COLO829 (cell line): ENCODE measurements around the gene DIPK1A.
A peak's percentile ranks its signal among the peaks of the same experiment; 100 is the strongest.
"Not testable (repeated sequence)": the region's sequence is repeated elsewhere in the genome, so short reads cannot be mapped to it uniquely, and the experiment has no call there.

Experiments used
- DNase-seq: peaks from one replicate; pipeline ENCODE4 v3.0.0; 2012; ENCODE audit warnings: low spot score

DIPK1A gene

GRCh38 chr1:92916899-92917298 lies 44.4 kb downstream of the DIPK1A start:
- DNase-seq, result no peak

GRCh38 chr1:92915547-92915946 lies 45.7 kb downstream of the DIPK1A start:
- no peak for DNase-seq

- no peak for DNase-seq
These were observed 48.0 kb downstream of the DIPK1A start for GRCh38 chr1:92913093-92913819.

- DNase-seq, result peak; percentile 11
These were observed 51.2 kb downstream of the DIPK1A start for GRCh38 chr1:92910081-92910480.

DNA sequence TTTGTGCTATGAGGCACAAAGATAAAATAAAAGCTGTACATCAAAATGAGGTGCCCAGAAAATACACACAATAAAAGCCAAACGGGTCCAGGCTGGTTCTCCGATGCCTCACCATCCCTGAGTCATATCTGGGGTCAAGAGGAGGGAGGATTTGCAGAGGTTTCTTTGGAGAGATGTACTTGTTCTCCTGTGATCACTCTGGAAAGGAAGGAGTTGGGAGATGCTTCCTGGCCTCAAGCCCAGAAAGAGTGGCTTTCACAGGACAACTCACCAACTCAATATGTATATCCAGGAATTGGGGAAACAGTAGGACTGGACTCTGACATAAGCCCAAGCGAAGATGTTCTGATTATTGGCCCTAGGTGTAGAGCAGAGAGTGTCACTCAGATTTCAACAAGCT lies 51.9 kb downstream of the DIPK1A start:
- peak; percentile 27 for DNase-seq

DNA sequence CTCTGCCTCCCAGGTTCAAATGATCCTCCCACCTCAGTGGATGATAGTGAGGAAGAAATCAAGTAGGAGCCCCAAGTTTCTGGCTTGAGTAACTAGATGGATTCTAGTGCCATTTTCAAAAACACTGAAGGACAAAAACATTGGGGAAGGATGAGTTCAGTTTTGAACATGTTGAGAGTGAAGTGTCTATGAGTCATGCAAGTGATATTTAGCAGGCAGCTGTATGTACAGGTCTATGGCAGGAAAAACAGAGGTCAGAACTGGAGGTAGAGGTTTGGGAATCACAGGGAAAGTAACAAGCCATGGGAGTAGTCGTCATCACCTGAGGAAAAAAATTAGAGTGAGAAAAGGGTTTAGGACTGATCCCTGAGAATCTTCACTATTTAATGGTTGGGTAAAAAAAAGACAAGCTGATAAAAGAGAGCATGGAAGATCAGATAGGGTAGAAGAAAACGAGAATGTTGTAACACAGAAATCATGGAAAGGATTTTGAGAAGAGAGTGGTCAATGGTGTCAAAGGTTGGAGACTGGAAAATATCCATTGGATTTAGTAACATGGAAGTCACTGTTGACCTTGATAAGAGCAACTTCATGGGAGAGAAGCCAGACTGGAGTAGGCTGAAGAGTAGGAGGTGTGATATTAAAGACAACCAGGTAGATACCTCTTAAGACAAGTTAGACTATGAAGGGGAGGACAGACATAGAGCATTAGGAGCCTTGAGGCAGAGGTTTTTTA lies 53.1 kb downstream of the DIPK1A start:
- DNase-seq, result no peak

- DNase-seq, result no peak
These were observed 57.5 kb downstream of the DIPK1A start for GRCh38 chr1:92903765-92904164.

GRCh38 chr1:92902406-92902744 lies 58.9 kb downstream of the DIPK1A start:
- DNase-seq, result no peak

DNA sequence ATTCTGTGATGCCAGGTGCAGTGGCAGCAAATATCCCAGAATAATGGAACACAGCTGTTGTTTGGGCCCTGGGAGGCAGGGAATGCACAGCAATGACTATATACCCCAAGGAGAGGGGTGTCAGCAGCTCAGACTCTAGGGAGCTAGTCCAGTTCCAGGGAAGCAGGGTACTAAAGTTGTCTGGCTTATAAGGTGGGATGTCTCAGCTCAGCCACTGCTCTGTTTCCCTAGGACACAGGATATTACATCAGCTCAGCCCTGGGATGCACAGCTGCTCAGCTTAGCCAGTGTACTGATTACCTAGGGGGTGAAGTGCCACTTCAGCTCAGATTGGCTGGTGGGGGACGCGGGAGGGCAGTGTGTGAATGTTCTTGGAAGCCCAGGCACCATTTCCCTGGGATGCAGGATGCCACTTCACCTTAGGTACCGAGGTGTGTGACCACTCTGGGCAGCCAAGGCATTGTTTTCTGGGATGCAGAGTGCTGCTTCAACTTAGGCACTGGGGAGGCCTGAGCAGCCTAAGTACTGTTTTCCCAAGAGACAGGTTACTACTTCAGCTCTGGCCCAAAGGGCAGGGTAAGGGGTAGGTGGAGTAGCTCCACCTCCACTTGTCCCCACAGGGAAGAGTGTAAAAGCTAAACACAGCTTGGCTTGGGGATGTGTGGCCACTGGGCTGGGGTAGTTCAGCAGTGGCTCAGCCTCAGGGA lies 59.4 kb downstream of the DIPK1A start:
- no peak for DNase-seq

GRCh38 chr1:92901126-92901525 lies 60.1 kb downstream of the DIPK1A start:
- no peak for DNase-seq

DNA sequence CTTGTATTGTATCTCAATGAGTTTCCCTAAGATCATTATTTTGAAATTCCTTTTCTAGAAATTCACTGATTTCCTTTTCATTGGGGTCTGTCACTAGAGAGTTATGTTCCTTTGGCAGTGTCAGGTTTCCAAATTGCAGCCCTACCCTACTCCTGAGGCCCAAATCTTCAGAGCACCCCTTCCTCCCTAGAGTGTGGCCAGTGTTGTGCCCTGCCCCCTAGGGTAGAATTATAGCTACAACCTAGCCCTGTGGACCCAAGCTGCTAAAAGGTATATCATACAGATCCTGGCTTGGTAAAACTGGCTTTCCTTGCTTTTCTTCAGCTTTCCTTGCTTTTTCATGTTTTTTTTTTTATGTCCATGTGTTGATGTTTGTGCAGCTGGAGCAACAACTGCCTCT lies 60.7 kb downstream of the DIPK1A start:
- DNase-seq, result no peak

DNA sequence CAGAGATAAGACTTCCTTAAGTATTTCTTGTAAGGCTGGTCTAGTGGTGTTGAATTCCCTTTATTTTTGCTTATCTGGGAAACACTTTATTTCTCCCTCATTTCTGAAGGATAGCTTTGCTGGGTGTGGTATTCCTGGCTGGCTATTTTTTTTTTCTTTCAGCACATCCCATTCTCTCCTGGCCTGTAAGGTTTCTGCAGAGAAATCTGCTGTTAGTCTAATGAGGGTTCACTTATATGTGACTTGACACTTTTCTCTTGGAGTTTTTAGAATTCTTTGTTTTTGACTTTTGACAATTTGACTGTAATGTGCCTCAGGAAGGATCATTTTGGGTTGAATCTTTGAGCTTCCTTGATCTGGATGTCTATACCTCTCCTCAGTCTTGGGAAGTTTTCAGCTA lies 61.5 kb downstream of the DIPK1A start:
- DNase-seq, result no peak

GRCh38 chr1:92898053-92898452 lies 63.2 kb downstream of the DIPK1A start:
- not testable (repeated sequence) for DNase-seq

GRCh38 chr1:92887465-92887864 lies 73.8 kb downstream of the DIPK1A start:
- DNase-seq, result no peak

DNA sequence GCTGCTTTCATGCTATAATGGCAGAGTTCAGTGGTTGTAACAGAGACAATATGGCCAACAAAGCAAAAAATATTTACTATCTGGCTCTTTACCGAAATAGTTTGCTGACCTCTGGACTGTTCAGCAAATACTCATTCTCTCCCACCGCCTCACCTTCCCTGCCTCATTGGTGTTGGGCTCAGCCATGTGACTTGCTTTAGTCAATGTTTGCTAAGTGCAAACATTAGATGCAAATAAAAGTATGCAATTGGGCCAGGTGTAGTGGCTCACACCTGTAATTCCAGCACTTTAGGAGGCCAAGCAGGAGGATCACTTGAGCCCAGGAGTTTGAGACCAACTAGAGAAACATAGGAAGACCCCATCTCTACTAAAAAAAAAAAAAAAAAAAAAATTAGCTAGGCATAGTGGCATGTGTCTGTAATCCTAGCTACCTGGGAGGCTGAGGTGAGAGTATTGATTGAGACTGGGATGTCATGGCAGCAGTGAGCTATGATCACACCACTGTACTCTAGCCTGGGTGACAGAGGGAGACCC lies 74.3 kb downstream of the DIPK1A start:
- DNase-seq, result no peak

DNA sequence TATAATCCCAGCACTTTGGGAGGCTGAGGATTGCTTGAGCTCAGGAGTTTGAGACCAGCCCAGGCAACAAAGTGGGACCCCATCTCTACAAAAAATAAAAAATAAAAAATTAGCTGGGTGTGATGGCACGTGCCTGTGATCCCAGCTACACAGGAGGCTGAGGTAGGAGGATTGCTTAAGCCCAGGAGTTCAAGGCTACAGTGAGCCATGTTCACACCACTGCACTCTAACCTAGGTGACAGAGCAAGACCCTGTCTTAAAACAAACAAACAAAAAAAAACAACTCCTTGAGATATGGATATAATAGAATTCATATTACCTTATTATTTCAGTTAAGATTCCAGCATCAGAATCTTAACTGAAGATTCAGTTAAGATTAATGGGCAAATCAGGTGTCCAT lies 77.1 kb downstream of the DIPK1A start:
- no peak for DNase-seq

- DNase-seq, result no peak
These were observed 78.0 kb downstream of the DIPK1A start for GRCh38 chr1:92883297-92883696.

- DNase-seq, result peak; percentile 28
These were observed 78.4 kb downstream of the DIPK1A start for GRCh38 chr1:92882819-92883218.

DNA sequence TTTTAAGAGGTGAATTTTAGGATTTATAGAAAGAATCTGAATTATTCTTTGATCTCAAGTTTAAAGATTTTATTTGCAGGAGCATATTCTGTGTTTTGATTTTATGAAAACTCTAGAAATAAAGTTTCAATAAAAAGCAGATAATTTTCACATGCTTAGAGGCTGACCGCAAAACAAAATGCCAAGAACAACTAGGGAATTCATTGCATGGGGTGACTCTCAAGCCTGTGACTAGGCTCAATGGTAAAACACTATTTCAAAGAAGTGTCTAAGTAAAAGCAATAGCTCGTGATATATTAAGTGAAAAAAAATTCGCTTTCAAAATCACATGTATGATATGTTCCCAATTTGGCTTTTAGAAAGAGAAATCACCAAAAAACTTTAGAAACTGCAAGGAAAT lies 79.9 kb downstream of the DIPK1A start:
- DNase-seq, result peak; percentile 48

DNA sequence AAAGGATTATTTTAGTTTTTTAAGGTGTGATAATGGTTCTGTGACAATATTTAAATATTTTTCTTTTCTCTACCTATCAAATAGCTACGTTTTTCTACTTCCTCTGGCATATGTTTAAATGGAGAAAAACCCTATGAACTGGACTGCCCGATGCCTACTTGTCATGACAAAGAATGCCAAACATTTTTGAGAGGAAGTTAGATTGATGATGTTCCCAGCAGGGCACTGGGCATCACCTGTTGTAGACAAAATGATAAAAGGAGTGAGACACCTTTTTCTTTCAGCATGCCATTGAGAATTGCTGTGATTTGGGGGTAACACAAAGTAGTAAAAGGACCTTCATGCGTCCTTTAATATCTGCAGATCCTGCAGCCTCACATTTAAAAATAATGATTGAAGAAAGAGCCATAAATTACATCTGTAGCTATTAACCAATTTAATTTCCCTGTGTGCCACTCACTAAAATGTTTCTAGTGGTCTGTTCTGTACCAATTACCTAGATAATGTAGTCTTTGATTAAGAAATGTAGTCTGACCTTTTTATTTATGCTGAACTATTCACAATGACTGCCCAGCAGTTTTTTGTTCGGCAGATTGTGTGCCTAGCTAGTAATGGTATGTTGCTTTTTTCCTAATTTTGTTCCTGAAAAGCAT lies 81.8 kb downstream of the DIPK1A start:
- DNase-seq, result no peak

GRCh38 chr1:92877792-92878191 lies 83.5 kb downstream of the DIPK1A start:
- DNase-seq, result no peak

- DNase-seq, result no peak
These were observed 84.1 kb downstream of the DIPK1A start for GRCh38 chr1:92877081-92877711.
